ENCODE results near the gene SUPT6H.

The SUPT6H gene

DNA sequence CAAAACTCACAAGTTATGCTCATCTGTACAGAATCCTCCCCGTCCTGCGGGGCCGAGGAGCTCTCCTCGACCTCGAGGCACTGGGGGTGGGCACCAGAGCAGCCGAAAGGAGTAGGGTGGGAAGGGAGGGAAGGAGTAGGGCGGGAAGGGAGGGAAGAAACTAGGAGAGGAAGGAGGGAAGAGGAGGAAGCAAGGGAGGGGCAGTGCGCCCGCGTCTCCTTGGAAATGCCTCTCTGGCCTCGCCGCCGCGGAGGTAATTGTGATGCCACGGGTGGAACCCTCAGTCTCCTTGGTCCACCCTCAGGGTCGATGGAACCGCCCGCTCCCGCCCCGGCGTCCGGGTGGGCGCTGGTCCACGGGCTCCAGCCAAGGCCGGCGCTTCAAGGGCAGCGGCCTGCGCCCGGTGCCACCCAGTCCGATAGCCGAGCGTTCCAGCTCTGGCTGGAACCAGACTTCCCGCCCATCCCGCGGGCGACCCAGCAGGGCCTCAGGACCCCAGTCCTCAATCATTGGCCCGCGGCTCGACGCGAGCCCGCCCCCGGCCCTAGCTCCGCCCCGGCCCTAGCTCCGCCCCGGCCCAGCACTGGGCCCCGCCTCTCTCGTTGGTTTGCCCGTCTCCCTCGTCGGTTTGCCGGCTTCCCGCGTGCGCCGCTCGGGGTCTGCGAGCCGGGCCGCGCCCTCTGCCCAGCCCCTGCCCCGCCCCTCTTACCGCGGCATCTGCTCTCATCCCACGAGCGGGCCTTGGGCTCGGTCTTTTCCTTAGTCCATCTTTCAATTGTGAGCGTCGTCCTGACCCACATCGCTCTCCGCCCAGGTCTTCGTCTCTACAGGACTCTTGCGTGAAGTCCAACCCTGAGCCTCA lies 49.1 kb downstream of the SUPT6H start:
- Mint-ChIP-seq H3K9me3 (no peaks in the 10 kb centered on the region), H3K4me3 (peak overlapping the region; percentile 96), H3K27me3 (ENCODE audit: low read depth, poor library complexity) (peaks cover 3% of the 10 kb centered on the region), H3K4me1 (peaks cover 60% of the 10 kb centered on the region), H3K36me3 (ENCODE audit: low read depth) (peaks cover 37% of the 10 kb centered on the region), H3K27ac (peak overlapping the region; percentile 100)
- TF ChIP-seq, protein P1, sequence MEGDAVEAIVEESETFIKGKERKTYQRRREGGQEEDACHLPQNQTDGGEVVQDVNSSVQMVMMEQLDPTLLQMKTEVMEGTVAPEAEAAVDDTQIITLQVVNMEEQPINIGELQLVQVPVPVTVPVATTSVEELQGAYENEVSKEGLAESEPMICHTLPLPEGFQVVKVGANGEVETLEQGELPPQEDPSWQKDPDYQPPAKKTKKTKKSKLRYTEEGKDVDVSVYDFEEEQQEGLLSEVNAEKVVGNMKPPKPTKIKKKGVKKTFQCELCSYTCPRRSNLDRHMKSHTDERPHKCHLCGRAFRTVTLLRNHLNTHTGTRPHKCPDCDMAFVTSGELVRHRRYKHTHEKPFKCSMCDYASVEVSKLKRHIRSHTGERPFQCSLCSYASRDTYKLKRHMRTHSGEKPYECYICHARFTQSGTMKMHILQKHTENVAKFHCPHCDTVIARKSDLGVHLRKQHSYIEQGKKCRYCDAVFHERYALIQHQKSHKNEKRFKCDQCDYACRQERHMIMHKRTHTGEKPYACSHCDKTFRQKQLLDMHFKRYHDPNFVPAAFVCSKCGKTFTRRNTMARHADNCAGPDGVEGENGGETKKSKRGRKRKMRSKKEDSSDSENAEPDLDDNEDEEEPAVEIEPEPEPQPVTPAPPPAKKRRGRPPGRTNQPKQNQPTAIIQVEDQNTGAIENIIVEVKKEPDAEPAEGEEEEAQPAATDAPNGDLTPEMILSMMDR (IDR thresholded peaks at IDR 0.05), result no peak
- peak; percentile 97 for DNase-seq

DNA sequence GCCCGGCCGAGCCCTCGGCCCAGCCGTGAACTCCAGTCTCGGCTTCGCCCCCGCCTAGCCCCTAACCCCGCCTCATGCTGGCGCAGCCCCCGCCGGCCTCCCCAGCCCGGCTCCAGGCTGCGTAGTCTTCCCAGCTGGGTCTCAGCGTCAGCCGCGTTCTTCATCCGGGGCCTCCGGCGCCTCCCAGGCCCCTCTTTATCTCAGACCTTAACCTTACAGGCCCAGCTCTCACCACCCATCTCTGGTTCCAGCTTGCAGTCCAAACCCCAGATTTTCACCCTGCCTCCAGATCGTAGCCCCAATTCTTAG lies 49.7 kb downstream of the SUPT6H start, which contains the start of gene PROCA1:
Gene PROCA1, minus strand, starts transcription at position 166 of the 309 bp plus-strand sequence. CDS start 228 bp downstream, outside the sequence.
- no peak for DNase-seq
- peak within 1 kb of the TSS; percentile 100 for H3K27ac Mint-ChIP-seq
- peak within 1 kb of the TSS; percentile 96 for H3K4me3 Mint-ChIP-seq
- H3K4me1 Mint-ChIP-seq, result peaks cover 66% of the 10 kb centered on the region
- no peaks in the 10 kb centered on the region for H3K9me3 Mint-ChIP-seq
- H3K27me3 Mint-ChIP-seq (ENCODE audit: low read depth, poor library complexity), result peaks cover 3% of the 10 kb centered on the region
- TF ChIP-seq, protein P1 (IDR thresholded peaks at IDR 0.05), result no peak
- H3K36me3 Mint-ChIP-seq (ENCODE audit: low read depth), result peaks cover 37% of the 10 kb centered on the region

- H3K36me3 Mint-ChIP-seq (ENCODE audit: low read depth), result peaks cover 37% of the 10 kb centered on the region
- H3K4me1 Mint-ChIP-seq, result peaks cover 64% of the 10 kb centered on the region
- H3K27me3 Mint-ChIP-seq (ENCODE audit: low read depth, poor library complexity), result peaks cover 3% of the 10 kb centered on the region
- TF ChIP-seq, protein P1 (IDR thresholded peaks at IDR 0.05), result no peak
- peak; percentile 57 for DNase-seq
- H3K27ac Mint-ChIP-seq, result peak overlapping the region; percentile 99
- peak overlapping the region; percentile 96 for H3K4me3 Mint-ChIP-seq
- no peaks in the 10 kb centered on the region for H3K9me3 Mint-ChIP-seq
Measured at GRCh38 chr17:28712032-28712704, 50.2 kb downstream of the SUPT6H start.

- DNase-seq, result no peak
- Mint-ChIP-seq H3K27me3 (ENCODE audit: low read depth, poor library complexity) (peaks cover 3% of the 10 kb centered on the region), H3K4me1 (peaks cover 57% of the 10 kb centered on the region), H3K4me3 (peak overlapping the region; percentile 96), H3K9me3 (no peaks in the 10 kb centered on the region), H3K36me3 (ENCODE audit: low read depth) (peaks cover 37% of the 10 kb centered on the region), H3K27ac (no peak overlapping the region)
- TF ChIP-seq, protein P1 (IDR thresholded peaks at IDR 0.05), result no peak
Measured at GRCh38 chr17:28712705-28713415, 50.9 kb downstream of the SUPT6H start.

GRCh38 chr17:28714281-28714680 lies 52.3 kb downstream of the SUPT6H start:
- Mint-ChIP-seq H3K27me3 (ENCODE audit: low read depth, poor library complexity) (peaks cover 3% of the 10 kb centered on the region), H3K9me3 (no peaks in the 10 kb centered on the region), H3K4me1 (peaks cover 63% of the 10 kb centered on the region), H3K4me3 (no peak overlapping the region), H3K27ac (no peak overlapping the region), H3K36me3 (ENCODE audit: low read depth) (peaks cover 32% of the 10 kb centered on the region)
- DNase-seq, result no peak
- TF ChIP-seq, protein P1 (IDR thresholded peaks at IDR 0.05), result no peak

Data from nephron progenitor cell (in vitro differentiated cells).